CD14-positive monocyte (primary cell): ENCODE data around the gene SLC35F6. TPM values are rescaled to one million over a fixed set of nuclear protein-coding genes. Genes with fewer than 3 reads are reported as not detected.

Experiments used
- DNase-seq, 3 donors: peaks; one replicate each; pipeline ENCODE4 v3.0.0-alpha.2; 2011 to 2022
- H2AFZ ChIP-seq: 2 replicates; pipeline ENCODE4 v1.6.0; 2012; ENCODE audit warnings: mild to moderate bottlenecking, low read depth, low read length, inconsistent platforms; ENCODE audit not compliant: insufficient read depth, poor library complexity, severe bottlenecking
- H3K27ac ChIP-seq, 2 donors: 1 replicate in 1 of 2; 2 replicates in 1 of 2; pipeline ENCODE4 v1.5.1; 2012 to 2013; ENCODE audit warnings: low read length in 2 of 2, control low read depth in 1 of 2, inconsistent platforms in 1 of 2, low read depth in 1 of 2, mild to moderate bottlenecking in 1 of 2
- H3K27me3 ChIP-seq, 2 donors: one replicate each; pipeline versions ENCODE4 v1.6.0 to v1.6.1; 2011 to 2013; ENCODE audit warnings: low read length in 2 of 2; ENCODE audit not compliant: control insufficient read depth in 2 of 2, insufficient read depth in 2 of 2
- H3K36me3 ChIP-seq, 2 donors: replicated peaks in 1 of 2; 1 replicate in 1 of 2; 2 replicates in 1 of 2; pipeline versions ENCODE4 v1.5.1 to v1.6.1; 2012 to 2013; ENCODE audit warnings: low read length in 2 of 2, control low read depth in 1 of 2, inconsistent platforms in 1 of 2, mild to moderate bottlenecking in 1 of 2; ENCODE audit not compliant: insufficient read depth in 2 of 2, control insufficient read depth in 1 of 2
- H3K4me1 ChIP-seq, 2 donors: 1 replicate in 1 of 2; 2 replicates in 1 of 2; pipeline versions ENCODE4 v1.5.1 to v1.6.1; 2012 to 2013; ENCODE audit warnings: low read length in 2 of 2, control low read depth in 1 of 2, inconsistent platforms in 1 of 2, mild to moderate bottlenecking in 1 of 2, moderate library complexity in 1 of 2; ENCODE audit not compliant: insufficient read depth in 2 of 2, control insufficient read depth in 1 of 2
- H3K4me2 ChIP-seq: replicated peaks from 2 replicates; pipeline ENCODE3; 2012; ENCODE audit warnings: low read length, moderate library complexity, mild to moderate bottlenecking; ENCODE audit not compliant: poor library complexity, severe bottlenecking; ENCODE audit errors: extremely low read depth
- H3K4me3 ChIP-seq, 3 experiments: fragments of 200-600 bp in 1 of 3; sonication (generic) in 1 of 3; replicated peaks in 1 of 3; 1 replicate in 2 of 3; 2 replicates in 1 of 3; pipeline ENCODE4 v1.5.1; 2011 to 2013; ENCODE audit warnings: low read length in 3 of 3, mild to moderate bottlenecking in 3 of 3, control low read depth in 2 of 3, low read depth in 2 of 3, inconsistent platforms in 1 of 3, moderate library complexity in 1 of 3
- H3K79me2 ChIP-seq: 2 replicates; pipeline ENCODE4 v1.6.0; 2012; ENCODE audit warnings: mild to moderate bottlenecking, control low read depth, inconsistent platforms, low read length, moderate library complexity; ENCODE audit not compliant: insufficient read depth
- H3K9ac ChIP-seq: 2 replicates; pipeline ENCODE4 v1.6.0; 2017; ENCODE audit warnings: low read length, mild to moderate bottlenecking; ENCODE audit not compliant: insufficient read depth, poor library complexity, severe bottlenecking
- H3K9me3 ChIP-seq, 2 donors: replicated peaks in 1 of 2; 1 replicate in 1 of 2; 2 replicates in 1 of 2; pipeline versions ENCODE4 v1.5.1 to v1.6.1; 2012 to 2013; ENCODE audit warnings: low read length in 2 of 2, control low read depth in 1 of 2; ENCODE audit not compliant: control insufficient read depth in 1 of 2, insufficient read depth in 1 of 2
- H4K20me1 ChIP-seq: 2 replicates; pipeline ENCODE4 v1.6.0; 2012; ENCODE audit warnings: mild to moderate bottlenecking, low read length, control low read depth, moderate library complexity; ENCODE audit not compliant: insufficient read depth
- H3K27ac Mint-ChIP-seq, 7 donors: one replicate each; pipeline ENCODE4 v1.8.0; 2020; ENCODE audit warnings: mild to moderate bottlenecking in 7 of 7, mixed read lengths in 7 of 7, moderate library complexity in 6 of 7, inconsistent platforms in 2 of 7
- H3K27me3 Mint-ChIP-seq, 3 donors: one replicate each; pipeline ENCODE4 v1.8.0; 2021 to 2022; ENCODE audit warnings: low read depth in 3 of 3, mild to moderate bottlenecking in 3 of 3, mixed read lengths in 3 of 3, moderate library complexity in 3 of 3, inconsistent platforms in 1 of 3
- H3K36me3 Mint-ChIP-seq, 2 donors: one replicate each; pipeline ENCODE4 v1.8.0; 2020; ENCODE audit warnings: mixed read lengths in 2 of 2, inconsistent platforms in 1 of 2, mild to moderate bottlenecking in 1 of 2
- H3K4me1 Mint-ChIP-seq: one replicate; pipeline ENCODE4 v1.8.0; 2020; ENCODE audit warnings: mild to moderate bottlenecking, mixed read lengths
- H3K4me3 Mint-ChIP-seq, 2 donors: one replicate each; pipeline ENCODE4 v1.8.0; 2020; ENCODE audit warnings: mild to moderate bottlenecking in 2 of 2, mixed read lengths in 2 of 2, moderate library complexity in 1 of 2
- H3K9me3 Mint-ChIP-seq, 7 donors: one replicate each; pipeline ENCODE4 v1.8.0; 2020 to 2022; ENCODE audit warnings: mixed read lengths in 7 of 7, mild to moderate bottlenecking in 6 of 7, moderate library complexity in 6 of 7, inconsistent platforms in 2 of 7
- WGBS: methylation state at CpG from one replicate; pipeline ENCODE4 v1.1.5; 2013; ENCODE audit warnings: missing lambda C conversion rate; ENCODE audit not compliant: insufficient coverage; 5-methylcytosine and 5-hydroxymethylcytosine counted together
- intact Hi-C, 2 donors: fragments of 100-400 bp; cut with micrococcal nuclease; formaldehyde crosslinking; loops; one replicate each; pipeline versions ENCODE4 v1.15.0 to v1.15.1; 2023
- polyA plus RNA-seq, 3 donors: library from polyadenylated mRNA; depleted of rRNA in 1 of 3; unstranded in 2 of 3; stranded (reverse) in 1 of 3; fragments of 300-500 nt in 2 of 3; fragments of >200 nt in 1 of 3; fragmentation: Illumina TruSeq in 2 of 3; gene quantifications; 1 replicate in 2 of 3; 2 replicates in 1 of 3; pipeline ENCODE4 v1.2.3, GENCODE V29; 2012 to 2021
- TF ChIP-seq, protein P1 (sequence below): fragments of 200-600 bp; IDR thresholded peaks from one replicate; pipeline ENCODE4 v1.8.0; 2022; ENCODE audit warnings: antibody characterized with exemption, mild to moderate bottlenecking

The SLC35F6 gene
- polyA plus RNA-seq, 3 donors, result 11.3 to 22.2 (median 15.1) TPM

DNA sequence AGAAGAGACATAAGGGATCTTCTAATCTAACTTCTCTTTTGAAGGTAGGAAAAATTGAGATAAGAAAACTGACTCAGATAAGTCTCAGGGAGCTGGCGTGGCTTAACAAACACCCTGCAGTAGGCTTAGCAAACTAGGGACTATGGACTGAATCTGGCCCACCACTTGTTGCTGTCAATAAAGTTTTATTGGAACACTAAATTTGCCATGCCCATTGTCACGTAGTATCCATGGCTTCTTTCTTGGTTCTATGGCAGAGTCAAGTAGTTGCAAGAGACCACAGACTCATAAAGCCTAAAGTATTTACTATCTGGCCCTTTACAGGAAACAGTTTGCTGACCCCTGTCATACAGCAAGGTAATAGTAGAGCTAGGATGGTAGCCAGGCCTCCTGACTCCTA is 47.3 kb upstream of the SLC35F6 start:
- H3K9ac ChIP-seq, result no peak overlapping the region
- DNase-seq, result no peak
- Mint-ChIP-seq H3K9me3 (peaks cover 0 to 1% (median 0%) of the 10 kb centered on the region in 7 donors), H3K4me3 (no peak overlapping the region), H3K27me3 (peaks cover 5 to 7% (median 7%) of the 10 kb centered on the region in 3 donors), H3K4me1 (no peaks in the 10 kb centered on the region), H3K36me3 (no peaks in the 10 kb centered on the region), H3K27ac (no peak overlapping the region)
- TF ChIP-seq, protein P1, sequence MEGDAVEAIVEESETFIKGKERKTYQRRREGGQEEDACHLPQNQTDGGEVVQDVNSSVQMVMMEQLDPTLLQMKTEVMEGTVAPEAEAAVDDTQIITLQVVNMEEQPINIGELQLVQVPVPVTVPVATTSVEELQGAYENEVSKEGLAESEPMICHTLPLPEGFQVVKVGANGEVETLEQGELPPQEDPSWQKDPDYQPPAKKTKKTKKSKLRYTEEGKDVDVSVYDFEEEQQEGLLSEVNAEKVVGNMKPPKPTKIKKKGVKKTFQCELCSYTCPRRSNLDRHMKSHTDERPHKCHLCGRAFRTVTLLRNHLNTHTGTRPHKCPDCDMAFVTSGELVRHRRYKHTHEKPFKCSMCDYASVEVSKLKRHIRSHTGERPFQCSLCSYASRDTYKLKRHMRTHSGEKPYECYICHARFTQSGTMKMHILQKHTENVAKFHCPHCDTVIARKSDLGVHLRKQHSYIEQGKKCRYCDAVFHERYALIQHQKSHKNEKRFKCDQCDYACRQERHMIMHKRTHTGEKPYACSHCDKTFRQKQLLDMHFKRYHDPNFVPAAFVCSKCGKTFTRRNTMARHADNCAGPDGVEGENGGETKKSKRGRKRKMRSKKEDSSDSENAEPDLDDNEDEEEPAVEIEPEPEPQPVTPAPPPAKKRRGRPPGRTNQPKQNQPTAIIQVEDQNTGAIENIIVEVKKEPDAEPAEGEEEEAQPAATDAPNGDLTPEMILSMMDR, result no peak
- H3K4me3 ChIP-seq, result no peak overlapping the region
- H3K27ac ChIP-seq, result no peak overlapping the region
- no peaks in the 10 kb centered on the region for H3K9me3 ChIP-seq
- H3K36me3 ChIP-seq, result no peaks in the 10 kb centered on the region
- no peaks in the 10 kb centered on the region for H3K79me2 ChIP-seq
- 100% methylated on average over 2 of the region's 2 CpGs for WGBS
- H3K4me2 ChIP-seq, result no peak overlapping the region
- intact Hi-C loops, result no loop called here
- no peak overlapping the region for H2AFZ ChIP-seq
- H3K4me1 ChIP-seq, result no peaks in the 10 kb centered on the region
- no peaks in the 10 kb centered on the region for H3K27me3 ChIP-seq
- H4K20me1 ChIP-seq, result no peaks in the 10 kb centered on the region

DNA sequence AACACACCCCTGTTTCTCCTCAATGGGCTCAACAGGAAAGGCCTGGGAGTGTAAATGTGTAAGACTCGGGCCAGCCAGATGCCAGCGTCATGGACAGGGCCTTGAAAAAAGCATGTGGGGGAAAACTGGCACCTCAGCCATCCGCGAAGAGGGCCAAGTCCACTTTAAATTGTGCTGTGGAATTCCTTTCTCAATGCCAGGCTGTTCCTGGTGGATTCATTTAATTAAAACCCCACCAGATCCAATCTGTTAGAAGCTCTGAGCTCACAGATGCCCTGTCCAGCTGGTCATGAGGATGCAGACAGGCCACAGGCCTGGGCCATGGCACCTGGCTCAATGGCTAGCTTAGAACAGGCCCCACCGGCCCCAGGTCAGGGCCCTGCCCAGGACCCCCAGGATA is 46.7 kb upstream of the SLC35F6 start:
- no peak overlapping the region for H3K27ac Mint-ChIP-seq
- H3K27me3 Mint-ChIP-seq, result peaks cover 0 to 7% (median 7%) of the 10 kb centered on the region in 3 donors
- H2AFZ ChIP-seq, result no peak overlapping the region
- WGBS, result 78% methylated on average over 3 of the region's 5 CpGs
- no peak overlapping the region for H3K27ac ChIP-seq
- peaks cover 0 to 1% (median 0%) of the 10 kb centered on the region in 7 donors for H3K9me3 Mint-ChIP-seq
- no peaks in the 10 kb centered on the region for H3K36me3 Mint-ChIP-seq
- no peaks in the 10 kb centered on the region for H4K20me1 ChIP-seq
- no peaks in the 10 kb centered on the region for H3K9me3 ChIP-seq
- no peak for DNase-seq
- no peaks in the 10 kb centered on the region for H3K36me3 ChIP-seq
- TF ChIP-seq, protein P1, result no peak
- H3K4me1 ChIP-seq, result no peaks in the 10 kb centered on the region
- no peaks in the 10 kb centered on the region for H3K4me1 Mint-ChIP-seq
- no peaks in the 10 kb centered on the region for H3K79me2 ChIP-seq
- H3K9ac ChIP-seq, result no peak overlapping the region
- no peak overlapping the region for H3K4me3 ChIP-seq
- no peak overlapping the region for H3K4me2 ChIP-seq
- intact Hi-C loops, result no loop called here
- H3K4me3 Mint-ChIP-seq, result no peak overlapping the region
- H3K27me3 ChIP-seq, result no peaks in the 10 kb centered on the region
